GM12865 (cell line): Measurements from ENCODE around the gene IGFBP7.

Source experiments
- DNase-seq: peaks from one replicate; pipeline ENCODE4 v3.0.0; 2010; ENCODE audit warnings: low read depth
- H3K4me3 ChIP-seq: 2 replicates; pipeline ENCODE4 v1.5.1; 2011; ENCODE audit warnings: mild to moderate bottlenecking, low read depth, low read length, control low read depth
- TF ChIP-seq, protein P1 (sequence below): IDR thresholded peaks from 2 replicates; pipeline ENCODE4 v1.5.1; 2011; ENCODE audit warnings: low read length, control low read depth, low read depth, inconsistent platforms; ENCODE audit not compliant: insufficient read depth; ENCODE audit errors: missing control alignments

IGFBP7 gene

DNA sequence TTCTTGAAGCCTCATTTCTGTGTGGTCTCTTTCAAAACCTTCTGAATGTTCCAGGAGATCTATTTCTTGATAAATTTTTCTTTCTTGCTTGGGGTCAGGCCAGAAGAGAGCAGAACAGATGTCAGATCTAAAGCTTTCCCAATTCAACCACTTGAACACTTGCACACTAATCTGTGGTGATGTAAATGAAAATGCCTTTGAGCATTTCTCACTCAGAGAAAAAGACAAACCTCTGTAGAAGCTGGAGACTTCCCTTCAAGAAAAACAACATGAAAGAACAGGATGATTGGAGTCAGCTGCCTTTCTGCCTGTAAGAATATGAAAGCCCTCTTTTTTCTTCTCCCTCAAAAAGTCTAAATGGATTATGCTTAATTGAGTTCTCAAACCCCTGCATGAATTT is 11.2 kb downstream of the IGFBP7 start:
- no peak overlapping the region for H3K4me3 ChIP-seq
- no peak for DNase-seq
- TF ChIP-seq, protein P1, sequence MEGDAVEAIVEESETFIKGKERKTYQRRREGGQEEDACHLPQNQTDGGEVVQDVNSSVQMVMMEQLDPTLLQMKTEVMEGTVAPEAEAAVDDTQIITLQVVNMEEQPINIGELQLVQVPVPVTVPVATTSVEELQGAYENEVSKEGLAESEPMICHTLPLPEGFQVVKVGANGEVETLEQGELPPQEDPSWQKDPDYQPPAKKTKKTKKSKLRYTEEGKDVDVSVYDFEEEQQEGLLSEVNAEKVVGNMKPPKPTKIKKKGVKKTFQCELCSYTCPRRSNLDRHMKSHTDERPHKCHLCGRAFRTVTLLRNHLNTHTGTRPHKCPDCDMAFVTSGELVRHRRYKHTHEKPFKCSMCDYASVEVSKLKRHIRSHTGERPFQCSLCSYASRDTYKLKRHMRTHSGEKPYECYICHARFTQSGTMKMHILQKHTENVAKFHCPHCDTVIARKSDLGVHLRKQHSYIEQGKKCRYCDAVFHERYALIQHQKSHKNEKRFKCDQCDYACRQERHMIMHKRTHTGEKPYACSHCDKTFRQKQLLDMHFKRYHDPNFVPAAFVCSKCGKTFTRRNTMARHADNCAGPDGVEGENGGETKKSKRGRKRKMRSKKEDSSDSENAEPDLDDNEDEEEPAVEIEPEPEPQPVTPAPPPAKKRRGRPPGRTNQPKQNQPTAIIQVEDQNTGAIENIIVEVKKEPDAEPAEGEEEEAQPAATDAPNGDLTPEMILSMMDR, result no peak

- no peak overlapping the region for H3K4me3 ChIP-seq
- DNase-seq, result no peak
- TF ChIP-seq, protein P1, result no peak
These were observed 11.8 kb downstream of the IGFBP7 start for GRCh38 chr4:57098415-57098814.

GRCh38 chr4:57097711-57098110 is 12.5 kb downstream of the IGFBP7 start:
- DNase-seq, result no peak

GRCh38 chr4:57095956-57096355 is 14.2 kb downstream of the IGFBP7 start:
- TF ChIP-seq, protein P1, result no peak
- no peak overlapping the region for H3K4me3 ChIP-seq
- no peak for DNase-seq

More at GRCh38 chr4:57097711-57098110, 12.5 kb downstream of the IGFBP7 start:
- TF ChIP-seq, protein P1, result no peak
- no peak overlapping the region for H3K4me3 ChIP-seq

DNA sequence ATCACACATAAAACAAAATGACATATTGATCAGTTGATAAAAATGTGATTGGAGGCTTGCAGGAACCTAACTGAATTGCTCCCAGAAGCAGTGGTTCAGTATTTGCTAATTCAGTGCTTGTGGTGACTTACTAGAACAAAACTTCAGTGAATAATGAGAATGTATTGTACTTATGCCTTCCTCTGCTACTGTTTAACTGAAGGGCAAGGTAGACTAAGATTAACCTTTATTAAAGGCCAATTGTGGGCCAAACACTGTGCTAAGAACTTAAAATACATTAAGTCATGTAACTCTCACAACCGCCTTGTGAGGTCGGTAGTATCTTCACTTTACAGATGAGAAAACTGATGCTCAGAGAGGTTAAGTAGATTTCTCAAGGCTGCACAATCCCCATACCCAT is 14.9 kb downstream of the IGFBP7 start:
- H3K4me3 ChIP-seq, result no peak overlapping the region
- TF ChIP-seq, protein P1, result no peak
- DNase-seq, result no peak

- H3K4me3 ChIP-seq, result no peak overlapping the region
- TF ChIP-seq, protein P1, result no peak
- no peak for DNase-seq
These were observed 15.4 kb downstream of the IGFBP7 start for GRCh38 chr4:57094832-57095223.
